GM18526 (cell line): ENCODE results near the gene C12orf42.

Experiments
- POLR2A ChIP-seq: IDR thresholded peaks from 3 replicates; pipeline ENCODE4 v1.6.1; 2011; ENCODE audit not compliant: insufficient read length; ENCODE audit errors: extremely low read depth

The C12orf42 gene

GRCh38 chr12:103272949-103273348, 222.8 kb downstream of the C12orf42 start:
- TF ChIP-seq POLR2A = no peak

DNA sequence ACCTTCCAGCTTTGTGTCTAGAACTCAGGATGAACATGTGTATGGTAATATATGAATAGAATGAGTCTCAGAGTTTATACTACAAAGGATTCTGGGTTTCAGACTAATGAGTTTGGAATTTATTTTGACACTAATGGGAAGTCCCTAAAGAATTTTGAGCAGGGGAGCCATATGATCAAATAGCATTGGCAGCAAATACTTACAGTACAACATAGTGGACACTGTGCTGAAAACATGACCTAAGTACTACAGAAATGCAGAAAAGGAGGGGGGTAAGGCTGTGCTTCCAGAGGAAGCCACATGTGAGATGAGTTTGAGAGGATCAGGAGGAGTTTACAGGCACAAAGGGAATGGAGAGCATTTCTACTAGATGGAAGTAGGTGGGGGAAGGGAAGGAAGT, 225.8 kb downstream of the C12orf42 start:
- TF ChIP-seq POLR2A = no peak

DNA sequence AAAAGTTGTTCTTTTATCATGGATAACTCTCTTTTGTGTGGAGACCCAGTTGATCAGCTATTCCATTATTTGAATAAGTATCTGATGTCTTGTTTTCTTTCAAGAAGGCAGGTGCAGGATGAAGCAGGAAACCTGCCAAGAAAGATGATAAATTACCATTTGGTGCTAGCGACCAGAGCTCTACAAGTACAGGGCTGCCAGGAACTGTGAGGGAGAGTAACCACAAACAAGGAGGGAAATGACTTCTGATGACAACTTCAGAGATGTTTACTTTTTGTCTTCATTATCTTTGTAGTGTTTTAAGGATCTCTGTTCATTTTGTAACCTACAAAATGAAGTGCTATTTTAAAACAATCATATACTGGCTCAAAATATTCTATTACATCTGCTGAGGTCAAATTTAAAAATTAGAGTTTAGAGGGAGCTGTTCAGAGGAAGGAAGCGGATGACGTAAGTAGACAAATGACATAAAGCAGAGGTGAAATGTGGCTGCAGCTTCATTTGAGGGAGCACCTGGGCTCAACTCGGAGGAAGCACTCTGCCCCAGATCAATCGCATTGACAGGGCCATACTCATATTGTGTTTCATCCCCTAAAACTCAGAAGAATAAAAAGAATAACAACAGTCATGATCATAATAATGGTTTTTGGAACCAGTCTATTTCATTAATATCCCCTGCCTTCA, 226.8 kb downstream of the C12orf42 start:
- TF ChIP-seq POLR2A = no peak

DNA sequence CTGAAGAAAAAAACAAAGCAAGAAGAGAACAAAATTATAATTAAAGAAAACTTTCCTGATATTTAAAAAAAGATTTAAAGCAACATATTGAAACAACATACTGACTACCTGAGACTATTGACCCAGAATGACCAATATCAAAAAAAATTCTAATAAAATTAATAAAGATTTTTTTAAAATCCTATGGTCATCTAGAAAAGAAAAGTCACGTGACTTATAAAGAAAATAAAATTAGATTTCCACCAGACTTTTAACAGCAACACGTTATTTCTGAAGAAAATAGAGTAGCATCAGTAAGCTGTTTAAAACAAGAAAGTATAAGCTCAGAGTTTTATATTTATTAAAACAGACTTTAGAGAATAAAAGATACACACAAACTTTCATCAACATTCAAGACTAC, 238.0 kb downstream of the C12orf42 start:
- no peak for TF ChIP-seq POLR2A
